Measurements from ENCODE around the gene SEC22C.

DNA sequence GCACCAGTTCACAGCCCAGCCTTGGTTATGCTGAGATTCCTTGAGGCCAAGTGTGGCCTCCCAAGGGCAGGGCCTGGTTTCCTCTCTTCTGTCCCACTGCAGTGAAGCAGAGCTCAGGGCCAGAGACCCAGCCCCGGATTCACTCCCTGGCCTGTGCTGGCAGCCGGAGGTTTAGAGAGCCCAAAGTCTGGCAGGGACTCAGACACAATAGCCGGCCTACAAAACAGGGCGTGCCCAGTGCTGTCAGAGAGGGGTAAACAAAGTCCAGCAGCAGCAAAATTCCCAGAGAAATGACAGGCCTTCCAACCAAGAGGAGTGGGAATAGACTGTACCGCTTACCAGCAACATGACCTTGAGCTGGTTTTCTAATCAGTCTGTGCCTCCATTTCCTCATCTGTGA, 65.3 kb downstream of the SEC22C start:
- no peak for TF ChIP-seq POLR2A (IDR thresholded peaks at IDR 0.05)
- TF ChIP-seq, protein P1, sequence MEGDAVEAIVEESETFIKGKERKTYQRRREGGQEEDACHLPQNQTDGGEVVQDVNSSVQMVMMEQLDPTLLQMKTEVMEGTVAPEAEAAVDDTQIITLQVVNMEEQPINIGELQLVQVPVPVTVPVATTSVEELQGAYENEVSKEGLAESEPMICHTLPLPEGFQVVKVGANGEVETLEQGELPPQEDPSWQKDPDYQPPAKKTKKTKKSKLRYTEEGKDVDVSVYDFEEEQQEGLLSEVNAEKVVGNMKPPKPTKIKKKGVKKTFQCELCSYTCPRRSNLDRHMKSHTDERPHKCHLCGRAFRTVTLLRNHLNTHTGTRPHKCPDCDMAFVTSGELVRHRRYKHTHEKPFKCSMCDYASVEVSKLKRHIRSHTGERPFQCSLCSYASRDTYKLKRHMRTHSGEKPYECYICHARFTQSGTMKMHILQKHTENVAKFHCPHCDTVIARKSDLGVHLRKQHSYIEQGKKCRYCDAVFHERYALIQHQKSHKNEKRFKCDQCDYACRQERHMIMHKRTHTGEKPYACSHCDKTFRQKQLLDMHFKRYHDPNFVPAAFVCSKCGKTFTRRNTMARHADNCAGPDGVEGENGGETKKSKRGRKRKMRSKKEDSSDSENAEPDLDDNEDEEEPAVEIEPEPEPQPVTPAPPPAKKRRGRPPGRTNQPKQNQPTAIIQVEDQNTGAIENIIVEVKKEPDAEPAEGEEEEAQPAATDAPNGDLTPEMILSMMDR (IDR thresholded peaks at IDR 0.05), result no peak

Measured in prostate gland (tissue), 2 donors.